Skeletal muscle satellite cell (primary cell): ENCODE results near the gene PLXNC1.

Source experiments
- H3K27me3 ChIP-seq: 2 replicates; pipeline ENCODE4 v1.7.0; 2013; ENCODE audit warnings: low read length; ENCODE audit not compliant: control insufficient read depth, insufficient read depth
- H3K36me3 ChIP-seq: 2 replicates; pipeline ENCODE4 v1.7.0; 2013; ENCODE audit warnings: mild to moderate bottlenecking, control low read depth, low read length; ENCODE audit not compliant: insufficient read depth
- H3K4me1 ChIP-seq: 2 replicates; pipeline ENCODE4 v1.7.0; 2013; ENCODE audit warnings: low read length; ENCODE audit not compliant: control insufficient read depth, insufficient read depth
- H3K4me2 ChIP-seq: 2 replicates; pipeline ENCODE4 v1.7.0; 2013; ENCODE audit warnings: mild to moderate bottlenecking, low read length
- H3K4me3 ChIP-seq: 2 replicates; pipeline ENCODE4 v1.7.0; 2013; ENCODE audit warnings: low read length
- H3K9ac ChIP-seq: 2 replicates; pipeline ENCODE4 v1.7.0; 2013; ENCODE audit warnings: mild to moderate bottlenecking, low read depth, low read length, moderate library complexity
- H3K9me3 ChIP-seq: replicated peaks from 2 replicates; pipeline ENCODE4 v1.7.0; 2013; ENCODE audit warnings: mild to moderate bottlenecking, control low read depth, low read length

Gene PLXNC1

DNA sequence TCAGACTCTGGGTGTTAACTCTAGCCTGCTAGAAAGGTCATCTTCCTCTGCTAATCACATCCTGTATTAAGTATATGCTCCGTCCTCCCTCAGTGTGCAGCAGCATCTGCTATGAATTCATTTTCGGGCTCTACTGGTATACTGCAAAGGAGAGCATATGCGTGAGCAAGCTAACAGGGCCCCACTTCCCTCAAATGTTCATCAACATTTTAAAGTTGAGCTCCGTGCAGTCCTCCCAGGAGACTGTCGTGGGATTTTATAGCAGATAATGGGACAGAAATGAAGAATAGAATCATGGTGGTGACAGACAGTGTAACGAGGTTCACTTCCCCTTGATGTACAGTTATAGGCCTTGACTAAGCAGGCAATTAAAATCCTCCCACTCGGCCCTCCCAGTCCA lies 131.7 kb downstream of the PLXNC1 start:
- no peaks in the 10 kb centered on the region for H3K36me3 ChIP-seq
- H3K27me3 ChIP-seq: no peaks in the 10 kb centered on the region
- peaks cover 3% of the 10 kb centered on the region for H3K4me1 ChIP-seq
- H3K9ac ChIP-seq: no peak overlapping the region
- H3K9me3 ChIP-seq: no peaks in the 10 kb centered on the region
- no peak overlapping the region for H3K4me2 ChIP-seq
- H3K4me3 ChIP-seq: no peak overlapping the region

DNA sequence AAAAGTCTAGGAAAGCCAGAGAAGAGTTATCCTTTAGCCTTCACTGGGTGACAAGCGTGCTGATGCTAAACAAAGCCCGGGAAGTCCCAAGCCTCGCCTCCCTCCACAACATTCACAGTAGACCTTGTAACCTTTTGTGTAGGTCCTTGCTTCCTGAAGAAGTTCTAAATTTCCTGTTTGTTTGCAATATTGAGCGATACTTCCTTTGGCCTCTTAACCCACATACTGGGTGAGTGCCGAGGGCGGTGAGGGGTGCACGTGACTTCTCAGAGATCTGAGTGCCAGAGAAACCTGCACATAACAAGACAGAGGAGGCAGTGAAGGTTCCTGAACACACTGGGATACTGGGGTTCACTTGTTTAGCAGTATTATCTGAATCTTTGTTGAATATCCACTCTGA lies 134.3 kb downstream of the PLXNC1 start:
- Histone ChIP-seq H3K4me1 (peaks cover 1% of the 10 kb centered on the region), H3K9me3 (no peaks in the 10 kb centered on the region), H3K9ac (no peak overlapping the region), H3K27me3 (no peaks in the 10 kb centered on the region), H3K4me3 (no peak overlapping the region), H3K36me3 (no peaks in the 10 kb centered on the region), H3K4me2 (no peak overlapping the region)

DNA sequence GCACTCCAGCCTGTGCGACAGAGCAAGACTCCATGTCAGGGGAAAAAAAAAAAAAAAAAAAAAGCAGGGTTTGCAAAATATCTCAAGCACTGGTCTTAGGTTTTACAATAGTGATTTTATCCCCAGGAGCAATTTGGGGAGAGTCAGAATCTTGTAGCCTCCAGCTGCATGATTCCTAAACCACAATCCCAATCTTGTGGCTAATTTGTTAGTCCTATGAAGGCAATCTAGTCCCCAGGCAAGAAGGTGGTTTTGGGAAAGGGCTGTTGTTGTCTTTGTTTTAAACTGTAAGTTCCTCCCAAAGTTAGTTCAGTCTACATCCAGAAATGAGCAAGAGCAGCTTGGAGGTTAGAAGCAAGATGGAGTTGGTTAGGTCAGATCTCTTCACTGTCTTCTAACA lies 135.7 kb downstream of the PLXNC1 start:
- Histone ChIP-seq H3K4me1 (peaks cover 3% of the 10 kb centered on the region), H3K36me3 (no peaks in the 10 kb centered on the region), H3K9ac (no peak overlapping the region), H3K4me2 (no peak overlapping the region), H3K27me3 (no peaks in the 10 kb centered on the region), H3K4me3 (no peak overlapping the region), H3K9me3 (no peaks in the 10 kb centered on the region)

DNA sequence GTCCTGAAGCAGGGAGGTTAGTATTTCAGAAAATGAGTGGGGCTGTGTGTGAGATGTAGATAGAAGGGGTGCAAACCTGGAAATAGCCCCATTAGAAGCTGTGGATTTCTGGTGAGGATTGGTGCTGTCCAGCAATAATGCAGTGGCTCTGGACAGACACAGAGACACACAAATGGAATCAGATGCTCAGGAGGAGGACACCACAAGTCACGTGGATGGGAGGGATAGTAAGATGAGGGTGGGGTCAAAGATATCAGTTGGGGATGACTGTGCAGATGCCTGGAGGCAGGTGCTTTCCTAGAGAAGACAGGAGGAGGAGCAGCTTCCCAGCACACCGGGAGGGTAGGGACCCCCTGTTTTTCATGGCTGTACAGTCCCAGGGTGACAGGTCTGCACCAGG lies 136.5 kb downstream of the PLXNC1 start:
- no peak overlapping the region for H3K9ac ChIP-seq
- no peak overlapping the region for H3K4me2 ChIP-seq
- no peaks in the 10 kb centered on the region for H3K36me3 ChIP-seq
- H3K4me3 ChIP-seq: no peak overlapping the region
- H3K27me3 ChIP-seq: no peaks in the 10 kb centered on the region
- peaks cover 11% of the 10 kb centered on the region for H3K4me1 ChIP-seq
- H3K9me3 ChIP-seq: no peaks in the 10 kb centered on the region

DNA sequence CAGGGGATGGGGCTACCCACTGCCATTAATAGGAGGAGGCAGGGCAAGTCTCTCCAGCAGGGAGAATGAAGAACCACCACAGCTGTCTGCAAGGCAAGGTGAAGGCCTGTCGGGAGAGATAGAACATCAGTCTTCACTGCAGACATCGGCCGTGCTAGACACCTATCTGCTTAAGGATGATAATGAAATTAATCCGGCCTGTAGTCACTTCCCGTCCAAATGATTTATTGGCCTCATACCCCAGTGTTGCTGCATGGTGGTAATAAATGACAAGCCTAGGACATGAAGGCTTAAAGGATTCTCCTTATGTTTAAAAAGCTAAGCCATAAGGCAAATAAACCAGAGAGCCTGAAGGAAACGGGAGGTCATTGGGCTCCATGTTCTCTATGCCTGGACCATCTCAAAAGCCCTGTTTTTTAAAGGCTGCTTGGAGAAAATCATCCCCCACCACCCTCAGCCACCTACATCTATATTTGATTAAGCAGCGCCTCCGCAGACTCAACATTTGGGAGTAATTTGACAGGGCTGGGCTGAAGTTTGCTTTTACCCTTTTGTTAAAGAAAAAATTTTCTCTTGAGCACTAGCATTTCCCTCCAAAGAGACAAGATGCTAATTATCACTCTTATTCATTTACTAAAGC lies 137.7 kb downstream of the PLXNC1 start:
- H3K9me3 ChIP-seq: no peaks in the 10 kb centered on the region
- no peak overlapping the region for H3K4me2 ChIP-seq
- no peak overlapping the region for H3K4me3 ChIP-seq
- H3K9ac ChIP-seq: no peak overlapping the region
- no peaks in the 10 kb centered on the region for H3K36me3 ChIP-seq
- no peaks in the 10 kb centered on the region for H3K27me3 ChIP-seq
- peaks cover 21% of the 10 kb centered on the region for H3K4me1 ChIP-seq

DNA sequence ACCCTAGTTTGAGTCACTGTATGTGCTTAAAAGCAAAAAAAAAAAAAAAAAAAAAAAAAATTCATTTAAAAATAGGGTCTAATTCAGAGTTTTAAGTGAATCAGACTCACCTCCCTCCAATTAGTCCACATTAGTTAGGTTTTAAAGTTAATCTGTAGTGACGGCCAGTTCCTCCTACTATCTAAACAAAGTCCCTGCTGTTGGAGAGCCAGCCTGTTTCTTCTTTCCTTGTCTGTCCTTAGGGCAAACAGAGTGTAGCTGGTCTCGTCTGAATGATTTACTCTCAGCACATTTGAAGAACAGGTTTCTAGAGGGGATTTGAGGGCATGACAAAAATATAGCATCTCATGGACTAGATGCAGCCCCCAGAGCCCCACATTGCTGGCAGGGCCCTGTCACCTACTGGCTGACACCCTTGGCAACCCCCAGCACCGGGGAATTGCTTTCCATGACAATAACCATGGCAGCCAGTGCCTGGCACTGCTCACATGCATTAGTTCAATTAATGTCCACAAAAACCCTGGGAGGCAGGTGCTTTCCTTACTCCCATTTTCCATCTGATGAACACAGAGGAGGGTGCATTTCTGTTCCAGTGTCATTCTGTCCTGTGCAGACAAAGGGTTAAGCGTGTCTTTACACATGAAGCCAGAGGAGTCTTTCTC lies 138.3 kb downstream of the PLXNC1 start:
- no peak overlapping the region for H3K4me3 ChIP-seq
- no peak overlapping the region for H3K9ac ChIP-seq
- no peaks in the 10 kb centered on the region for H3K36me3 ChIP-seq
- H3K9me3 ChIP-seq: no peaks in the 10 kb centered on the region
- H3K27me3 ChIP-seq: no peaks in the 10 kb centered on the region
- no peak overlapping the region for H3K4me2 ChIP-seq
- peaks cover 21% of the 10 kb centered on the region for H3K4me1 ChIP-seq

DNA sequence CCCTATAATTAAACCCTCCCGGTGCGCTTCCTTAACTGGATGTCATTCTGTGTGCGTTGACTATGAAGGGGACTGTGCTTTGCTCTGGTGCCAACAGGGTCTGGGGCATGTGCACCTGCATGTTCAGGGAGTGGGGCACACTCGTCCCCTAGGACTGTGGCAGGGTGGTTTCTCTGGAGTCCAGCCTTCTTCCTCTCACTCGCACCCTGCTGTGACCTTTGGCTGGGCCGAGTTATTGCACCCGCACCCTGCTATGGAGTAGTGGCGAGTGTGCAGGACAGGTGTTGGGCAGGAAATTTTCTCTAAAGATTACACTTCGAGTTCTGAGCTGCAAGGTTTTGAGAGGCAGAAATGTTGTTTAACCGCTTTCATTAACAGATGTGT lies 138.9 kb downstream of the PLXNC1 start:
- H3K36me3 ChIP-seq: no peaks in the 10 kb centered on the region
- peaks cover 21% of the 10 kb centered on the region for H3K4me1 ChIP-seq

DNA sequence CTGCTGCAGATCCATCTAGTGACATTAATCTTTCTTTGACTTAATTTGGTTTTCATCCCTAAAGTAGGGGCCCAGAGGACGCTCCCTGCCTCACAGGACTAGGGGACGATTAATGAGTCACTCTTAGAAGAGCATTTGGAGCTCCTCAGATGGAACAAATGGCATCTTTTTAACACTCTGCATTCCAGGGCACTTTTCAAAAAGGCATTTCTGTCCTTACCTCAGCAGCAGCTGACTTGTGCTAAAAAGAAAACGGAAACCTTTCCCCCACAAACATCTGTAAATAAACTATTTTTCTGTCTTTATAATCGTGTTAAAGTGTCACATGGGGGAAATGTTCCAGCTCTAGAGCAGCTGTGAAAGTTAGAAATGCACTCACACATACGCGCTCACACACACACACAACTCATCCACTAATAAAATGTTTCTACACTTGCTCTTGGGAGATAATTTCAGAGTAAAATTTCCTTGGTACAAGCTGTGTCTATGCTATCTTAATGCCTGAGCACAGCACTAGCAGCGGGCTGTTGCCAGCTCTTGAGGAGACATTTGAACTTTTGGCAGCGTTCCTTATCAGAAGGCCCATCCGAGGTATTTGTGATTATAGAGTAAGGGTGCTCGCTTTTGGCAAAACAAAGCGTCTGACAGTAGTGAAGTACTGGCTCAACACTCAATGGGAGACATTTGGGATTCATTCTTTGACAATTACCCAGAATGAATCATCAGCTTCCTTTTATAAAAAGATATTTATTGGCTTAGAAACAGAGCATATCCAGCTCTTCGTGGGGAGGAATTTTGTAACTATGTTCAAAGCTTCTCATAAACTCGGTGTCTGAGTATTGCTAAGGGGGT lies 141.3 kb downstream of the PLXNC1 start:
- no peaks in the 10 kb centered on the region for H3K9me3 ChIP-seq
- H3K4me3 ChIP-seq: peak overlapping the region; percentile 6
- no peaks in the 10 kb centered on the region for H3K36me3 ChIP-seq
- H3K9ac ChIP-seq: no peak overlapping the region
- peak overlapping the region; percentile 56 for H3K4me2 ChIP-seq
- no peaks in the 10 kb centered on the region for H3K27me3 ChIP-seq
- H3K4me1 ChIP-seq: peaks cover 21% of the 10 kb centered on the region

More for the DNA sequence above, 138.9 kb downstream of the PLXNC1 start:
- Histone ChIP-seq H3K27me3 (no peaks in the 10 kb centered on the region), H3K9me3 (no peaks in the 10 kb centered on the region), H3K4me3 (no peak overlapping the region), H3K4me2 (no peak overlapping the region), H3K9ac (no peak overlapping the region)

DNA sequence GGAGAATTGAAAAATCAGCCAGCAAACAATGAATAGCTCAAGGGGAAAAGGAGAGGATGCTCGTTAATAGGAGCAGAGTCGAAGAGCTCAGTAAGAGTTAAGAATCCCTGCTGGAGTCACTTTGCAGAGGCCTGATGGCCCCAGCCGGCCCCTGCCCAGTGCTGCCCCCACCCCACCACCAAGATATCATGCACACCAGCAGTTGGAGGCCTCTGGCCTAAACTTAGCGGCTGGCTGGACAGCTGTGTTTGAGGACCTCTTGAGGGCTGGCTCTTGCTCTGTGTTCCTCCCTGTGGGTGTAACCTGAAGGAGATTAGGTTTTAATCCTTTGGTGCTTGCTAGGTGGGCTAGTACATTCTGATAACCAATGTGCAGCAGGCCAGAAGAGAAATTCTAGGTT lies 142.0 kb downstream of the PLXNC1 start:
- Histone ChIP-seq H3K27me3 (no peaks in the 10 kb centered on the region), H3K4me2 (peak overlapping the region; percentile 56), H3K9me3 (no peaks in the 10 kb centered on the region), H3K4me1 (peaks cover 21% of the 10 kb centered on the region), H3K9ac (no peak overlapping the region), H3K36me3 (no peaks in the 10 kb centered on the region), H3K4me3 (peak overlapping the region; percentile 2)

DNA sequence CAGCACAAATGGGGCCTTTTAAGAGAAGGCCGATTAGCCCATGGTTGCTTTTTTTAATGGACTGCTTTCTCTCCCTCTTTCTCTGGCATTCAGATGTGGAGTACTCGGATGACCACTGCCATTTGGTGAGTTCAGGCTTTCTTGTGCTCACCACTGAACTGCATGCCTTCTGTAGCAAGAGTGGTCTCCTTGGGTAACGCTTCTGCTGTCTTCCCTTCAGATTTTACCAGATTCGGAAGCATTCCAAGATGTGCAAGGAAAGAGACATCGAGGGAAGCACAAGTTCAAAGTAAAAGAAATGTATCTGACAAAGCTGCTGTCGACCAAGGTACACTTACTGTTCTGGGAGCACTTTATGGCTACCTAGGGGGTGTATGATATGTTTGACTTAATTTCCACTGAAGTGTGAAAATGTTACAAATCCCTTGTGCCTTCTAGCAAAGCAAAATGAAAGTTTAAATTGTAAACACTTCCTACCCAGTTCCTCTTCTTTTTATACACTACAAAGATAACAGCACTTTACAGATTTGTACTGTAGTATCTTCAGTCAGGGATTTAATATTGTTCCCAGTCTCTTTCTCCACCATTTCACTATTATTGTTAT lies 148.8 kb downstream of the PLXNC1 start:
- H3K36me3 ChIP-seq: peaks cover 10% of the 10 kb centered on the region
- no peaks in the 10 kb centered on the region for H3K9me3 ChIP-seq
- no peak overlapping the region for H3K4me2 ChIP-seq
- no peak overlapping the region for H3K9ac ChIP-seq
- no peak overlapping the region for H3K4me3 ChIP-seq
- H3K4me1 ChIP-seq: no peaks in the 10 kb centered on the region
- no peaks in the 10 kb centered on the region for H3K27me3 ChIP-seq

DNA sequence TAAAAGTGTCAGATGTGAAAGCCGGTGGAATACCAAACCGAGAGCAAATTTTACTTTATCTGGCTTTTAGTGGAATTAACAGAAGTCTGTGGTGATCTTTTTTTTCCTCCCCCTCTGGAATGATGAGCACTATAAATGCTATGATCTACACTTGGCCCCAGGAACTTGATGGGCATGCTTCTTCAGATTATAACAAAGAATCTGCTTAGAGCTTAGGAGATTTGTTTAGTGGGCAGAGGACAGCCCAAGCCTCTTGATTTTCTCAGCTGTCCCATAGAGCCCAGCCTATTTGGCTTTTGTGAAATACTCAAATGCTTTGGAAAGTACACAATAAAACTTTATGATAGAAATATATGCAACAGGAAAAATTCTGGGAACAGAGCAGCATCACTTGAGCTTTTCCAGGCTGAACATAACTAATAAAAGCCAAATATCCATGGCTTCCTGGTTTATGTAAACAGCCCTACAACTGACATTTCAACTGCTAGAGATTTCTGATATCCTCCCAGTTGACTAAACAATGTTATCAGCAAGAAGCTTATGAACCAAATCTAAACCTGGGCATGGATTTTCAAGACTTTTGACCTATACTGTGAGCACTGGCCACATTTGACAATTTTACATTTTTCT lies 149.6 kb downstream of the PLXNC1 start:
- Histone ChIP-seq H3K9me3 (no peaks in the 10 kb centered on the region), H3K27me3 (no peaks in the 10 kb centered on the region), H3K4me1 (no peaks in the 10 kb centered on the region), H3K9ac (no peak overlapping the region), H3K4me3 (no peak overlapping the region), H3K4me2 (no peak overlapping the region), H3K36me3 (peaks cover 10% of the 10 kb centered on the region)
